Lower leg skin (tissue), 3 donors: Measurements from ENCODE around the gene EGF.

Experiments
- CTCF ChIP-seq, 3 donors: fragments of 450-650 bp; IDR thresholded peaks; one replicate each; pipeline ENCODE4 v1.5.1; 2016; ENCODE audit warnings: antibody characterized with exemption in 3 of 3, mild to moderate bottlenecking in 3 of 3, moderate library complexity in 2 of 3
- POLR2A ChIP-seq, 2 donors: fragments of 450-650 bp; IDR thresholded peaks; one replicate each; pipeline ENCODE4 v1.6.1; 2016 to 2017; ENCODE audit warnings: antibody characterized with exemption in 2 of 2, mild to moderate bottlenecking in 1 of 2, moderate library complexity in 1 of 2

- TF ChIP-seq CTCF (IDR thresholded peaks at IDR 0.05) (no peak), POLR2A (IDR thresholded peaks at IDR 0.05) (no peak)
Observed at GRCh38 chr4:109994415-109994827, 81.7 kb downstream of the EGF start.
